ENCODE data around the gene FBXW12.

DNA sequence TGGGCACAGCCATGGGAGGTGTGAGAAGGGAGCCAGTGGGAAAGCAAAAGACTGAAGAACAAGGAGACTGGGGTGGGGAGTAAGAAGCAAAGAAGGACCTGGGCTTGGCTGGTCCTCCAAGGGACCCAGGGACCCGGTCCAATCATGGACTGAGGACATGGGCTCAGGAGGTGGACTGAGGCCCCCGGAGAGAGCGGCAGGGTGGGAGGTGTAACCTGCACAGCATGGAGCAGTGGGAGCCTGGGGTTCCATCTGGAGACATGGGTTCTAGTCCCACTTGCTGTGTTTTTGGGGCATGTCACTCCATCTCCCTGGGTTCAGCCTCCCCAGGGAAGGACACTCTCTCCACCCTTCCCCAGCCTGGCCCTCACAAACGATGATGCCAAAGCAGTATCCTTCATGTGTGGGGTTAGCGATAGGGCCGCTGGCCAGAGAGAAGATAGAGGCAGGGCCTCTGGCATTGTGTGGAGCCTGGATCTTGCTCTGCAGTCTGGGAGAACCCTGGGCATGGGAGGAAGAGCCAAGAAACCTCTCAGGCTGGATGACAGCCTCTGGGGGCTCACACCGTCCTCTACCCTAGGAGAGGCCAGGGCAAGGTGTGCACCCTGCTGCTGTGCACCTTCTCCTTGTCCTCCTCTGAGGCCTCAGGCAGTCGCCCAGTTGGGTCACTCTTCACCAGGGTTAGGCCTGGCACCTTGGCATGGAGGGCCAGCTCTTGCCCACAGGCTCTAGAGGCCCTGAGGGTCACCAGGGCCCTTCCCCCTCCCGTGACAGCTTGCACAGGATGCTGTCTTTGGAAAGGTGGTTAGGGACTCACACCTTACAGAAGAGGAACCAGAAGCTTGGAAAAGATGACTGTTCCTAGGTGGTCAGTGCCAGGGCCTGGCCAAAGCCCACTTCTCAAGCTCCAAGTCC lies 26.0 kb downstream of the FBXW12 start:
- TF ChIP-seq CTCF (IDR thresholded peaks at IDR 0.05) (no peak), POLR2A (IDR thresholded peaks at IDR 0.05) (no peak)
